Measurements from ENCODE around the gene SLC10A1. TPM values are rescaled to one million over a fixed set of nuclear protein-coding genes. Genes with fewer than 3 reads are reported as not detected.

The SLC10A1 gene
- total RNA-seq, 1 donor from 2014 or later: not detected

- no peak for DNase-seq (ENCODE audit: low read depth)
Observed at GRCh38 chr14:69808919-69809808, 12.1 kb upstream of the SLC10A1 start.

- no peak for DNase-seq (ENCODE audit: low read depth)
Observed at GRCh38 chr14:69807192-69807591, 10.2 kb upstream of the SLC10A1 start.

GRCh38 chr14:69804902-69805301, 7.9 kb upstream of the SLC10A1 start:
- DNase-seq (ENCODE audit: low read depth): no peak

- no peak for DNase-seq (ENCODE audit: low read depth)
Observed at GRCh38 chr14:69803753-69804152, 6.7 kb upstream of the SLC10A1 start.

GRCh38 chr14:69798339-69798735, 1.3 kb upstream of the SLC10A1 start:
- DNase-seq (ENCODE audit: low read depth): no peak

GRCh38 chr14:69797573-69798338, 715 bp upstream of the SLC10A1 start:
- no peak for DNase-seq (ENCODE audit: low read depth)

- DNase-seq (ENCODE audit: low read depth): no peak
Observed at GRCh38 chr14:69795691-69796090, 1.4 kb downstream of the SLC10A1 start.

- DNase-seq (ENCODE audit: low read depth): no peak
Observed at GRCh38 chr14:69794791-69795190, 2.2 kb downstream of the SLC10A1 start.

GRCh38 chr14:69792887-69793421, 4.1 kb downstream of the SLC10A1 start:
- DNase-seq (ENCODE audit: low read depth): no peak

GRCh38 chr14:69789118-69789640, 7.9 kb downstream of the SLC10A1 start:
- no peak for DNase-seq (ENCODE audit: low read depth)

- DNase-seq (ENCODE audit: low read depth): no peak
Observed at GRCh38 chr14:69786603-69787002, 10.4 kb downstream of the SLC10A1 start.

GRCh38 chr14:69784942-69785341, 12.1 kb downstream of the SLC10A1 start:
- no peak for DNase-seq (ENCODE audit: low read depth)

GRCh38 chr14:69780952-69781351, 16.1 kb downstream of the SLC10A1 start:
- DNase-seq (ENCODE audit: low read depth): no peak

GRCh38 chr14:69780092-69780491, 16.9 kb downstream of the SLC10A1 start:
- DNase-seq (ENCODE audit: low read depth): no peak

GRCh38 chr14:69779088-69779487, 18.0 kb downstream of the SLC10A1 start:
- no peak for DNase-seq (ENCODE audit: low read depth)

- no peak for DNase-seq (ENCODE audit: low read depth)
Observed at GRCh38 chr14:69776875-69777453, 20.1 kb downstream of the SLC10A1 start.

GRCh38 chr14:69775012-69775411, 22.0 kb downstream of the SLC10A1 start:
- no peak for DNase-seq (ENCODE audit: low read depth)

GRCh38 chr14:69773571-69774276, 23.3 kb downstream of the SLC10A1 start:
- DNase-seq (ENCODE audit: low read depth): no peak

GRCh38 chr14:69772082-69773017, 24.7 kb downstream of the SLC10A1 start:
- no peak for DNase-seq (ENCODE audit: low read depth)

GRCh38 chr14:69771136-69771535, 25.9 kb downstream of the SLC10A1 start:
- no peak for DNase-seq (ENCODE audit: low read depth)

Data from myocyte (in vitro differentiated cells).